Trophoblast cell (in vitro differentiated cells and primary cell): ENCODE measurements around the gene MAT2B.
A peak's percentile ranks its signal among the peaks of the same experiment; 100 is the strongest.

Experiments
- DNase-seq, 2 donors: peaks; one replicate each; pipeline ENCODE4 v3.0.0-alpha.2; 2016
- H2AFZ ChIP-seq: 2 replicates; pipeline ENCODE4 v1.6.1; 2013; ENCODE audit warnings: low read length, moderate library complexity, mild to moderate bottlenecking; ENCODE audit not compliant: insufficient read depth, poor library complexity
- H2AK5ac ChIP-seq: 2 replicates; pipeline ENCODE4 v1.6.1; 2013; ENCODE audit warnings: mild to moderate bottlenecking, low read length
- H2BK120ac ChIP-seq: 2 replicates; pipeline ENCODE4 v1.6.1; 2013; ENCODE audit warnings: low read length, mild to moderate bottlenecking, moderate library complexity; ENCODE audit not compliant: insufficient read depth, poor library complexity
- H2BK12ac ChIP-seq: 2 replicates; pipeline ENCODE4 v1.6.1; 2013; ENCODE audit warnings: mild to moderate bottlenecking, low read length, moderate library complexity
- H2BK5ac ChIP-seq: 2 replicates; pipeline ENCODE4 v1.6.1; 2013; ENCODE audit warnings: low read length, low read depth, moderate library complexity, mild to moderate bottlenecking; ENCODE audit not compliant: poor library complexity
- H3K14ac ChIP-seq: 2 replicates; pipeline ENCODE4 v1.6.1; 2013; ENCODE audit warnings: mild to moderate bottlenecking, low read length
- H3K18ac ChIP-seq: 2 replicates; pipeline ENCODE4 v1.6.1; 2013; ENCODE audit warnings: mild to moderate bottlenecking, low read length
- H3K23ac ChIP-seq: 2 replicates; pipeline ENCODE4 v1.6.1; 2013; ENCODE audit warnings: low read length
- H3K27ac ChIP-seq: 2 replicates; pipeline ENCODE4 v1.5.1; 2013; ENCODE audit warnings: low read depth, mild to moderate bottlenecking, inconsistent platforms, low read length, moderate library complexity
- H3K27me3 ChIP-seq: 2 replicates; pipeline ENCODE4 v1.6.1; 2013; ENCODE audit warnings: inconsistent platforms, mild to moderate bottlenecking, low read length, moderate library complexity; ENCODE audit not compliant: insufficient read depth
- H3K36me3 ChIP-seq, 2 experiments: 1 replicate in 1 of 2; 2 replicates in 1 of 2; pipeline ENCODE4 v1.6.1; 2013; ENCODE audit warnings: low read length in 2 of 2, mild to moderate bottlenecking in 2 of 2, moderate library complexity in 1 of 2; ENCODE audit not compliant: insufficient read depth in 2 of 2, control insufficient read depth in 1 of 2
- H3K4ac ChIP-seq: 2 replicates; pipeline ENCODE4 v1.6.1; 2013; ENCODE audit warnings: low read depth, mild to moderate bottlenecking, low read length, moderate library complexity
- H3K4me1 ChIP-seq, 2 experiments: 1 replicate in 1 of 2; 2 replicates in 1 of 2; pipeline ENCODE4 v1.6.1; 2013; ENCODE audit warnings: low read length in 2 of 2, mild to moderate bottlenecking in 2 of 2, moderate library complexity in 1 of 2; ENCODE audit not compliant: insufficient read depth in 2 of 2, control insufficient read depth in 1 of 2
- H3K4me2 ChIP-seq: 2 replicates; pipeline ENCODE4 v1.6.1; 2013; ENCODE audit warnings: inconsistent platforms, mild to moderate bottlenecking, low read length, moderate library complexity
- H3K4me3 ChIP-seq: 2 replicates; pipeline ENCODE4 v1.5.1; 2013; ENCODE audit warnings: mild to moderate bottlenecking, low read depth, low read length, inconsistent platforms
- H3K79me1 ChIP-seq: one replicate; pipeline ENCODE4 v1.6.1; 2013; ENCODE audit warnings: low read length
- H3K79me2 ChIP-seq: 2 replicates; pipeline ENCODE4 v1.6.1; 2013; ENCODE audit warnings: low read length, mild to moderate bottlenecking; ENCODE audit not compliant: control insufficient read depth, insufficient read depth, poor library complexity
- H3K9ac ChIP-seq: 2 replicates; pipeline ENCODE4 v1.6.1; 2013; ENCODE audit warnings: mild to moderate bottlenecking, low read length
- H3K9me3 ChIP-seq: 2 replicates; pipeline ENCODE4 v1.6.1; 2013; ENCODE audit warnings: low read depth, mild to moderate bottlenecking, control low read depth, inconsistent platforms, low read length; ENCODE audit not compliant: insufficient read depth
- H4K12ac ChIP-seq: 2 replicates; pipeline ENCODE4 v1.6.1; 2013; ENCODE audit warnings: low read depth, mild to moderate bottlenecking, low read length, moderate library complexity
- H4K8ac ChIP-seq: 2 replicates; pipeline ENCODE4 v1.6.1; 2013; ENCODE audit warnings: low read depth, mild to moderate bottlenecking, low read length, moderate library complexity
- H4K91ac ChIP-seq: one replicate; pipeline ENCODE4 v1.6.1; 2013; ENCODE audit warnings: low read depth, mild to moderate bottlenecking, low read length, moderate library complexity
- WGBS: extraction: QIAGEN DNeasy Blood & Tissue Kit; methylation state at CpG from one replicate; pipeline ENCODE4 v1.1.7; 2013; ENCODE audit warnings: missing lambda C conversion rate; ENCODE audit not compliant: insufficient read length, insufficient coverage; ENCODE audit errors: extremely low coverage; 5-methylcytosine and 5-hydroxymethylcytosine counted together

Gene MAT2B

GRCh38 chr5:163565931-163566608 lies 60.7 kb downstream of the MAT2B start:
- H3K79me2 ChIP-seq: no peaks in the 10 kb centered on the region
- no peak overlapping the region for H3K9ac ChIP-seq
- H3K9me3 ChIP-seq: no peaks in the 10 kb centered on the region
- no peaks in the 10 kb centered on the region for H3K36me3 ChIP-seq
- H3K4me3 ChIP-seq: peak overlapping the region; percentile 6
- no peak overlapping the region for H3K23ac ChIP-seq
- no peak overlapping the region for H2AFZ ChIP-seq
- H3K27me3 ChIP-seq: no peaks in the 10 kb centered on the region
- no peak overlapping the region for H3K18ac ChIP-seq
- no peak overlapping the region for H2AK5ac ChIP-seq
- no peak overlapping the region for H2BK12ac ChIP-seq
- peaks cover 3 to 11% of the 10 kb centered on the region in 2 experiments for H3K4me1 ChIP-seq
- no peak overlapping the region for H2BK5ac ChIP-seq
- no peak overlapping the region for H4K12ac ChIP-seq
- no peak overlapping the region for H4K91ac ChIP-seq
- H3K4me2 ChIP-seq: peak overlapping the region; percentile 76
- WGBS: no CpG with 5 or more reads among the region's 32 CpGs
- H2BK120ac ChIP-seq: no peak overlapping the region
- no peaks in the 10 kb centered on the region for H3K79me1 ChIP-seq
- no peak overlapping the region for H4K8ac ChIP-seq
- H3K27ac ChIP-seq: no peak overlapping the region
- peak; percentile 77 to 82 for DNase-seq
- H3K14ac ChIP-seq: no peak overlapping the region
- no peak overlapping the region for H3K4ac ChIP-seq

- Histone ChIP-seq H3K18ac (no peak overlapping the region), H3K23ac (no peak overlapping the region), H3K79me2 (no peaks in the 10 kb centered on the region), H3K79me1 (no peaks in the 10 kb centered on the region), H3K4me2 (no peak overlapping the region), H3K27me3 (no peaks in the 10 kb centered on the region), H3K36me3 (no peaks in the 10 kb centered on the region), H4K91ac (no peak overlapping the region), H3K4ac (no peak overlapping the region), H3K9ac (no peak overlapping the region), H3K27ac (no peak overlapping the region), H4K8ac (no peak overlapping the region), H3K4me3 (no peak overlapping the region), H3K9me3 (no peaks in the 10 kb centered on the region), H2BK12ac (no peak overlapping the region), H2AFZ (no peak overlapping the region), H3K14ac (no peak overlapping the region), H2AK5ac (no peak overlapping the region), H4K12ac (no peak overlapping the region), H2BK5ac (no peak overlapping the region), H3K4me1 (peaks cover 3 to 12% of the 10 kb centered on the region in 2 experiments), H2BK120ac (no peak overlapping the region)
- no CpG with 5 or more reads among the region's 3 CpGs for WGBS
- no peak for DNase-seq
Observed at GRCh38 chr5:163566678-163567077, 61.3 kb downstream of the MAT2B start.

GRCh38 chr5:163567811-163568210 lies 62.4 kb downstream of the MAT2B start:
- no peaks in the 10 kb centered on the region for H3K79me1 ChIP-seq
- H4K8ac ChIP-seq: no peak overlapping the region
- peaks cover 3 to 14% of the 10 kb centered on the region in 2 experiments for H3K4me1 ChIP-seq
- no peak overlapping the region for H2BK120ac ChIP-seq
- H3K23ac ChIP-seq: no peak overlapping the region
- H3K4ac ChIP-seq: no peak overlapping the region
- H3K79me2 ChIP-seq: no peaks in the 10 kb centered on the region
- no peak overlapping the region for H2AK5ac ChIP-seq
- H2BK12ac ChIP-seq: no peak overlapping the region
- no peak overlapping the region for H4K91ac ChIP-seq
- H3K27ac ChIP-seq: no peak overlapping the region
- no peak overlapping the region for H3K4me3 ChIP-seq
- H3K36me3 ChIP-seq: no peaks in the 10 kb centered on the region
- H3K9me3 ChIP-seq: no peaks in the 10 kb centered on the region
- H3K18ac ChIP-seq: no peak overlapping the region
- H2BK5ac ChIP-seq: no peak overlapping the region
- no peak overlapping the region for H3K4me2 ChIP-seq
- WGBS: no CpG with 5 or more reads among the region's 1 CpG
- H4K12ac ChIP-seq: no peak overlapping the region
- no peak overlapping the region for H3K9ac ChIP-seq
- peak; percentile 75 to 93 for DNase-seq
- no peak overlapping the region for H2AFZ ChIP-seq
- H3K27me3 ChIP-seq: no peaks in the 10 kb centered on the region
- H3K14ac ChIP-seq: no peak overlapping the region
